Small intestine (tissue), 7 donors: ENCODE data around the gene GCGR. TPM values are rescaled to one million over a fixed set of nuclear protein-coding genes. Genes with fewer than 3 reads are reported as not detected.
A peak's percentile ranks its signal among the peaks of the same experiment; 100 is the strongest.

Experiments
- DNase-seq, 2 donors: peaks; one replicate each; pipeline versions ENCODE4 v3.0.0 to v3.0.0-alpha.2; 2013
- FAIRE-seq: peaks from 2 replicates; lab custom pipeline; 2012; peaks lifted over from hg19 to GRCh38; lab: Jason Lieb, UNC
- H3K27ac ChIP-seq, 3 donors: one replicate each; pipeline ENCODE4 v1.5.1; 2013; ENCODE audit warnings: low read length in 2 of 3, mild to moderate bottlenecking in 2 of 3, control low read depth in 1 of 3, inconsistent platforms in 1 of 3, low read depth in 1 of 3, moderate library complexity in 1 of 3
- H3K27me3 ChIP-seq, 3 donors: one replicate each; pipeline ENCODE4 v1.6.1; 2013; ENCODE audit warnings: low read length in 3 of 3, inconsistent platforms in 1 of 3; ENCODE audit not compliant: control insufficient read depth in 3 of 3, insufficient read depth in 3 of 3
- H3K36me3 ChIP-seq, 3 donors: one replicate each; pipeline ENCODE4 v1.6.1; 2013; ENCODE audit warnings: low read length in 3 of 3, inconsistent platforms in 1 of 3, low read depth in 1 of 3, mild to moderate bottlenecking in 1 of 3, moderate library complexity in 1 of 3; ENCODE audit not compliant: control insufficient read depth in 3 of 3, insufficient read depth in 2 of 3
- H3K4me1 ChIP-seq, 3 donors: one replicate each; pipeline ENCODE4 v1.6.1; 2013; ENCODE audit warnings: low read length in 2 of 3, inconsistent platforms in 1 of 3, low read depth in 1 of 3, mild to moderate bottlenecking in 1 of 3, moderate library complexity in 1 of 3; ENCODE audit not compliant: control insufficient read depth in 3 of 3, insufficient read depth in 2 of 3
- H3K4me3 ChIP-seq, 3 donors: one replicate each; pipeline ENCODE4 v1.5.1; 2013; ENCODE audit warnings: low read length in 3 of 3, control low read depth in 1 of 3, inconsistent platforms in 1 of 3, low read depth in 1 of 3, mild to moderate bottlenecking in 1 of 3, moderate library complexity in 1 of 3
- H3K9me3 ChIP-seq, 2 donors: one replicate each; pipeline ENCODE4 v1.6.1; 2013; ENCODE audit warnings: low read depth in 1 of 2, low read length in 1 of 2; ENCODE audit not compliant: control insufficient read depth in 2 of 2, insufficient read depth in 1 of 2
- whole genome bisulfite sequencing, 3 donors: extraction: QIAGEN DNeasy Blood & Tissue Kit; methylation state at CpG; one replicate each; pipeline ENCODE4 v1.1.7; 2013; 5-methylcytosine and 5-hydroxymethylcytosine counted together
- polyA plus RNA-seq, 4 donors: library from polyadenylated mRNA; stranded (reverse) in 3 of 4; unstranded in 1 of 4; fragments of 200-250 nt in 3 of 4; fragments of 120-200 nt in 1 of 4; gene quantifications; one replicate each; pipeline versions ENCODE4 v1.2.1 to v1.2.3, GENCODE V29; 2013
- donor health status: healthy with polysubstance abuse.
- donor health status: control.
- donor health status: control.
- donor health status: Bipolar disorder and iron deficiency.
- donor health status: healthy.

Gene GCGR
- polyA plus RNA-seq, 4 donors = 0.27 to 2.2 (median 1.7) TPM

DNA sequence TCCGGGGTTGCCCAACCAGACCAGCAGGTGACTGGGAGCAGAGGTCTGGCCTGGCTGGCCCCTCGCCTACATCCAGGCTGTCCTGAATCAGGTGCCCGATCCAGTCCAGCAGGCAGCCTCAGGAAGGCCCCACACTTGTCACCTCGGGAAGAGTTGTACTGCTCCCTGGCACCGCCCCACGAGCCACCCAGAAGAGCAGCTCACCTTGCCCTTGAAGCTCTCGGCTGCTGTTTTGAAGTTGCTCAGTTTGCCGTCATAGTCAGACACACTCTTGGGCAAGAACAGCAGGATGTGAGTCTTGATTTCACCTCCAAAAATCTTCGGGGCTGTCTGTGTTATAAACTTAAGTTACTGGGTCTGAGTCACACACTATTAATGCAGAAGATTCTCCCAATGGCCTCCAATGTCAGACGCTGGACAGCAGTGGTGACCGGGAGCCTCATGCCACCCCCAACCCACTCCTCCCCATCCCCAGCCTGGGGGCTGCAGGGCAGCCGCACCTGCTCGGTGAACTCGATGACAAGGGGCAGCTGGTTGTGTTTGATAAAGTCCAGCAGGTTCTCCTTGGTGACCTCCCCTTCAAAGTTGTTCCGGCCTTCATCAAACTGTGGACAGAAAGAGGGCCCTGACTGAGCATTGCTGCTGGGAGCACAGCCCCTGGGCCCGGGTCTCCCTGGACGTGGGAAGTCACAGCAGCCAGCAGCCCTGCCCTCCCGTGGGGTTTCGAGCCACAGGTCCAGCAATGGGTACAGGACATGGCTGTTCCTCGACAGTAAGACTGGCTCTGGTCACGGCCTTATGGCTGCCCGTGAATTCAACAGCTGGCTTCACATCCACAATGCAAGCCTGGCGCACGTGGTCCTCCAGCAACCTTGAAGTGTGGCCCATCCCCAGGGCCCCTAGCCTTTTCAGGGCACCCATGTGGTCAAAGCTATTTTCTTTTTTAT is 43.1 kb downstream of the GCGR start:
- Histone ChIP-seq H3K27me3 (no peaks in the 10 kb centered on the region), H3K36me3 (peaks cover 31 to 98% (median 57%) of the 10 kb centered on the region in 3 donors), H3K27ac (no peak overlapping the region), H3K9me3 (no peaks in the 10 kb centered on the region), H3K4me3 (no peak overlapping the region), H3K4me1 (no peaks in the 10 kb centered on the region)
- DNase-seq = no peak
- no peak for FAIRE-seq
- 85 to 93% (median 85%) methylated on average over 24 of the region's 24 CpGs for WGBS, 3 donors

DNA sequence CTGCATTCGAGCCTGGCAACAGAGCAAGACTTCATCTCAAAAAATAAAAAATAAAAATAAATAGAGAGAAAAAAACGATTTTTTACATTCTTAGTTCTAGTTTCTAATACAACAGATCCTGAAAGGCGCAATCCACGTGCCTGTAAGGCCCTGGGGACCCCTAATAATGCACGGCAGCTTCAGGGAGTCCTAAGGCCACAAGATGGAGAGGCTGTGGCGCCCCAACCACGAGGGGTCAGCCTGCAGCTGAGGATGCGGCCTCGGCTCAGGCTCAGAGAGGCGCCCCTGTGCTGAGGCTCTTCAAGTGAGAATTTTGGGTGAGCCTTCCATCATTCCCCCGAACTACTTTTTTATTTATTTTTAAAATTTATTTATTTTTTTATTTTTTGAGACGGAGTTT is 45.5 kb downstream of the GCGR start:
- H3K27ac ChIP-seq = no peak overlapping the region
- WGBS, 3 donors = 94 to 95% (median 94%) methylated on average over 12 of the region's 12 CpGs
- no peak overlapping the region for H3K4me3 ChIP-seq
- H3K36me3 ChIP-seq = peaks cover 47 to 98% (median 58%) of the 10 kb centered on the region in 3 donors
- H3K9me3 ChIP-seq = no peaks in the 10 kb centered on the region
- no peak for DNase-seq
- no peaks in the 10 kb centered on the region for H3K27me3 ChIP-seq
- no peak for FAIRE-seq
- H3K4me1 ChIP-seq = no peaks in the 10 kb centered on the region

GRCh38 chr17:81851423-81851822 is 47.5 kb downstream of the GCGR start:
- WGBS, 3 donors = 93 to 96% (median 95%) methylated on average over 16 of the region's 16 CpGs
- no peak overlapping the region for H3K27ac ChIP-seq
- no peak overlapping the region for H3K4me3 ChIP-seq
- no peaks in the 10 kb centered on the region for H3K27me3 ChIP-seq
- peaks cover 31 to 98% (median 42%) of the 10 kb centered on the region in 3 donors for H3K36me3 ChIP-seq
- no peak for FAIRE-seq
- no peaks in the 10 kb centered on the region for H3K9me3 ChIP-seq
- no peak for DNase-seq
- H3K4me1 ChIP-seq = no peaks in the 10 kb centered on the region

- H3K9me3 ChIP-seq = no peaks in the 10 kb centered on the region
- FAIRE-seq (no peak), DNase-seq (no peak)
- H3K27me3 ChIP-seq = no peaks in the 10 kb centered on the region
- H3K4me1 ChIP-seq = no peaks in the 10 kb centered on the region
- H3K27ac ChIP-seq = no peak overlapping the region
- peaks cover 28 to 98% (median 35%) of the 10 kb centered on the region in 3 donors for H3K36me3 ChIP-seq
- WGBS, 3 donors = 93 to 94% (median 93%) methylated on average over 12 of the region's 12 CpGs
- no peak overlapping the region for H3K4me3 ChIP-seq
Measured at GRCh38 chr17:81852237-81852636, 48.3 kb downstream of the GCGR start.

GRCh38 chr17:81854974-81855774 is 51.2 kb downstream of the GCGR start:
- peaks cover 0 to 10% (median 4%) of the 10 kb centered on the region in 3 donors for H3K4me1 ChIP-seq
- peak in 1 of 2 donors; percentile 92 for DNase-seq

DNA sequence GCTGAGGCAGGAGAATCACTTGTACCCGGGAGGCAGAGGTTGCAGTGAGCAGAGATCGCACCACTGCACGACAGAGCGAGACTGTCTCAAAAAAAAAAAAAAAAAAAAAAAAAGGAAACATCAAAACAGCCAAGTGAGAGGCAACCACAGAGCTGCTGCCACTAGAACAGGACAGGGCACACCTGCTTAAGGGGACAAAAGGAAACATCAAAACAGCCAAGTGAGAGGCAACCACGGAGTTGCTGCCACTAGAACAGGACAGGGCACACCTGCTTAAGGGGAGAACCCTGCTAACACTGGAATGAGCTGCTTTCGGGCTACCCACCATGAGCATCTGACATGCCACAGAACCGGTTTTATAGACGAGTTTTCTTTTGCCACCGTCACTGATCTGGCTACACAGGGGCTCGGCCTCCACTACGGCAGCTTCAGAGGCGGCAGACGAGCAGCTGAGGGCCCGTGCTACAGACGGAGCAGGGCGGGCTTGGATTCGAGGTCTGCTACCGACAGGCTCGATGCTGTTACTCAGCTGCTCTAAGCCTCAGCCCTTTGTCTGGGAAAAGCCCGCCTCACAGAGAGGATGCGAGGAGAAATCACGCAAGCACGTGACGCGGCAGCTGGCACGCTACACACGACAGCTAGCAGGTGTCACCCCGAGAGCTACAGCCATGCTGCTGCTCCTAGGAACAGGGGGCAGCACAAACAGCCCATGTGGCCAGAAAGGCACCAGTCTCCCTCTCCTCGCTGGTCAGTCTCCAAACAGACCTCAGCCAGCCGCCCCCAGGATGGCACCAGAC is 54.4 kb downstream of the GCGR start:
- FAIRE-seq (no peak), DNase-seq (peak in 1 of 2 donors; percentile 42)
- Histone ChIP-seq H3K4me1 (peaks cover 2 to 21% (median 4%) of the 10 kb centered on the region in 3 donors), H3K27ac (peak overlapping the region in 1 of 3 donors; percentile 93), H3K27me3 (no peaks in the 10 kb centered on the region), H3K4me3 (peak overlapping the region in 2 of 3 donors; percentile 82 to 96), H3K9me3 (no peaks in the 10 kb centered on the region), H3K36me3 (peaks cover 6 to 71% (median 19%) of the 10 kb centered on the region in 3 donors)
- WGBS, 3 donors = 42 to 80% (median 42%) methylated on average over 29 to 30 of the region's 30 CpGs

More at GRCh38 chr17:81854974-81855774, 51.2 kb downstream of the GCGR start:
- H3K27me3 ChIP-seq = no peaks in the 10 kb centered on the region
- no peak overlapping the region for H3K4me3 ChIP-seq
- no peaks in the 10 kb centered on the region for H3K9me3 ChIP-seq
- peak overlapping the region in 2 of 3 donors; percentile 32 to 56 for H3K27ac ChIP-seq
- FAIRE-seq = no peak
- 33 to 70% (median 41%) methylated on average over 29 of the region's 29 CpGs for WGBS, 3 donors
- peaks cover 23 to 94% (median 34%) of the 10 kb centered on the region in 3 donors for H3K36me3 ChIP-seq

DNA sequence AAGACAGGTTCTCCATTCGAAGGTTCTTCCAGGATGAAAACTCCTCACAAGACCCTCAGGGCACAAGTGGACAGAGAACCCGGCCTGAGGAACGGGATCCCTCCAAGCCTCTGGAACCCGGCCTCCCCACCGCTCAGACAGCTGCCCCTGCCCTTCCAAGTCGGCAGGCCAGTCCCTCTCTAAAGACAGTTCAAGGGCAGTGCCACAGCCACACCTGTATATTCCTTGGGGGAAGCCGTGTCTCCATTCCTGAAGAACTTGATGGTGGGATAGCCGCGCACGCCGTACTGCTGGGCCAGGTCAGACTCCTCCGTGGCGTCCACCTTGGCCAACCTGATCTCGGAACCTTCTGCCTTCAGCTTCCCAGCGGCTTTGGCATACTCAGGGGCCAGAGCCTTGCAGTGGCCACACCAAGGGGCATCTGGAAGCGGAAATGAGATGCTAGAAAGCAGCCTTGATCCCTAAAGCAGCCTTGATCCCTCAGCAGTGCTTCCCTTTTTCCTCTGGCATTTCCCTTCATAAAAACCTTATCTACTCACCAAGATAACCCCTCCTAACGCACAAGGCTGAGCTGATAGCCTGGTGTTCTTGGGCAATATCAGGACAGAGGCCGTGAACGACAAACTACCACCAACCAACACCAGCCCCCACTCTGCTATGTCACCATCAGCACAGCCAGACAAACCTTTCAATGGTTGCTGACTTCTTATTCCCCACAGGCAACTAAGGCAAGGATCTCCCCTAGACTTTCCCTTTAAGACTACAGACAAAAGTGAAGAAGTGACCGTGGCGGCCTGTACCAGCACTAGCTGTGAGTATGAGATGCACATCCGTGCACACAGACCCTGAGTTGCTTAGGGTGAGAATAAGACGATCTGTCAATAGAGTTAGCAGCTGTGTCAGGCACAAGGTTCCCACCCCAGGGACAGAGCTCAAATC is 55.3 kb downstream of the GCGR start:
- H3K9me3 ChIP-seq = no peaks in the 10 kb centered on the region
- DNase-seq = peak; percentile 70 to 80
- FAIRE-seq = no peak
- H3K36me3 ChIP-seq = peaks cover 0 to 70% (median 10%) of the 10 kb centered on the region in 3 donors
- peaks cover 4 to 27% (median 7%) of the 10 kb centered on the region in 3 donors for H3K4me1 ChIP-seq
- peak overlapping the region; percentile 82 to 96 (median 87) for H3K4me3 ChIP-seq
- peak overlapping the region; percentile 82 to 93 (median 87) for H3K27ac ChIP-seq
- 16 to 45% (median 24%) methylated on average over 23 of the region's 23 CpGs for WGBS, 3 donors
- no peaks in the 10 kb centered on the region for H3K27me3 ChIP-seq
